Embryonic facial prominence (tissue), 1 donor: Measurements from ENCODE around the gene PABPC3.

Source experiments
- DNase-seq: peaks from one replicate; pipeline ENCODE4 v3.0.0-alpha.2; 2016; ENCODE audit errors: extremely low spot score

Gene PABPC3

GRCh38 chr13:25095851-25096453 lies at the start of gene PABPC3:
Gene PABPC3, plus strand, starts transcription at chr13:25096136. Its CDS starts 63 bp downstream, at chr13:25096199.
- DNase-seq = no peak

- no peak for DNase-seq
These were observed 49.5 kb upstream of the PABPC3 start for GRCh38 chr13:25046274-25046984.

GRCh38 chr13:25046985-25047511 lies 48.9 kb upstream of the PABPC3 start:
- DNase-seq = no peak

GRCh38 chr13:25051065-25051464 lies 44.9 kb upstream of the PABPC3 start:
- no peak for DNase-seq

GRCh38 chr13:25059166-25059565 lies 36.8 kb upstream of the PABPC3 start:
- DNase-seq = no peak

- no peak for DNase-seq
These were observed 36.0 kb upstream of the PABPC3 start for GRCh38 chr13:25059958-25060357.

- DNase-seq = no peak
These were observed 33.5 kb upstream of the PABPC3 start for GRCh38 chr13:25062479-25062878.

GRCh38 chr13:25064396-25064795 lies 31.5 kb upstream of the PABPC3 start:
- no peak for DNase-seq

GRCh38 chr13:25065974-25066770 lies 29.8 kb upstream of the PABPC3 start:
- no peak for DNase-seq

GRCh38 chr13:25067064-25067463 lies 28.9 kb upstream of the PABPC3 start:
- no peak for DNase-seq

- no peak for DNase-seq
These were observed 27.1 kb upstream of the PABPC3 start for GRCh38 chr13:25068810-25069209.

GRCh38 chr13:25069236-25069635 lies 26.7 kb upstream of the PABPC3 start:
- no peak for DNase-seq

GRCh38 chr13:25069911-25070310 lies 26.0 kb upstream of the PABPC3 start:
- no peak for DNase-seq

- no peak for DNase-seq
These were observed 15.2 kb upstream of the PABPC3 start for GRCh38 chr13:25080773-25081172.

- peak; percentile 29 for DNase-seq
These were observed 11.8 kb upstream of the PABPC3 start for GRCh38 chr13:25084096-25084495.

GRCh38 chr13:25085125-25085742 lies 10.7 kb upstream of the PABPC3 start:
- DNase-seq = no peak

- DNase-seq = no peak
These were observed 7.2 kb upstream of the PABPC3 start for GRCh38 chr13:25088562-25089221.

- DNase-seq = no peak
These were observed 1.5 kb downstream of the PABPC3 start for GRCh38 chr13:25097426-25097825.

GRCh38 chr13:25103711-25104110 lies 7.8 kb downstream of the PABPC3 start:
- DNase-seq = no peak

GRCh38 chr13:25109341-25109740 lies 13.4 kb downstream of the PABPC3 start:
- DNase-seq = no peak

GRCh38 chr13:25110956-25111584 lies 15.1 kb downstream of the PABPC3 start:
- DNase-seq = no peak
